NCI-H2171 (cell line): Measurements from ENCODE around the gene MGMT.

Experiments used
- DNase-seq: peaks from one replicate; lab custom pipeline; 2025; lab: John Stamatoyannopoulos, UW

Gene MGMT

GRCh38 chr10:129495256-129495655, 28.2 kb downstream of the MGMT start:
- DNase-seq: no peak

DNA sequence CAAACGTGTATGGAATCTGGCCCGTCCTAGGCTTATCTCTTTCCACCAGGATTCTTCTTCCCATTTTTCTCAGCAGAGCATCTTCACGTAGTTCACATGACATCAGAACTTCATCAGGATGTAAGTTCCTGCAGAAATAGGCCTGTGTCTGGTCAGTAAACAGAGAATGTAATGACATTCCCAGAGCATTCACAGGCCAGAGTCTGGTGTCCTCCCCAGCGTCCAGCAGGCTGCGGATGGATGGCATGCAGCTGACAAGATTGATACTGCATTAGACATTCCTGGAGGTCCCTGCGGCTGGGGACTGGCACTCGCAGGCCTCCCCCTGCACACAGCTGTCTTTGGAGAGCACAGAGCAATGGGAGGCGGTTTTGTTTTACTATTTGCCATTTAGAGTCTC, 28.7 kb downstream of the MGMT start:
- no peak for DNase-seq

GRCh38 chr10:129497013-129497412, 30.0 kb downstream of the MGMT start:
- DNase-seq: no peak

GRCh38 chr10:129498680-129499079, 31.6 kb downstream of the MGMT start:
- no peak for DNase-seq

GRCh38 chr10:129500617-129501339, 33.7 kb downstream of the MGMT start:
- no peak for DNase-seq

DNA sequence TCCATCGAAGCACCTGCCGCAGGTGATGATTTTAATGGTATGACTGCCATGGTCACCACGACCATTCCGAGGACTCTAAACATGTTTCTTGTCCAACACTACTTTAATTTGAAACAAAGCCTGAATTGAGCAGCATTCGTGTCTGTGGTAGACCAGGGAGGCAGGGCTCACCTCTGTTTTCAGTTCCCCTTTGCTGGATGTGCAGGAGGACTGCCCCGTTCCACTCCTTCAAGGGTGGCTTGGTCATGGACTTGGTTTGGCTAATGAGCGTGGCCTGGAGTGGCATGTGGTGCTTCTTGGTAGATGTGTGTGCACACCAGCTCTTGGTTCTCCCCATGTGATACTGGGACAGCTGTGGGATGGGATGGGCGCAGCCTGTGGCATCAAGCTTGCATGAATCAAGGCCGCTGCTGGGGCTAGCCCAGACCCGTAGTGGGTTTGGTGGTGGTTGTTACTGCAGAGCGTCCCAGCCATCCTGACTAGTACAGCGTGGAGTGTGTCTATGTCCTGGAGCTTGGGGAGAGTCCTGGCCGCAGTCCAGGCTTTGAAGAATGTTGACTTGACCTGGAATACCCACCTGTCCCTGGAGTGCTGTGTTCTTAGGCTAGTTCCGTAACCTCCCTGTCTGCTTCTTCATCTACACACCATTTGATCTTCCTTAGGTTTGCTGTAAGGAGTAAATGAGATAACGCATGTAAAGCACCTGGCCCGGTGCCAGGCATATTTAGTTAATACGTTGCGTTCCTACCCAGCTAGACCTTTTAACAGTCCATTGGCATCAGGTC, 34.8 kb downstream of the MGMT start:
- DNase-seq: no peak

- no peak for DNase-seq
Observed at GRCh38 chr10:129502448-129502847, 35.4 kb downstream of the MGMT start.

- no peak for DNase-seq
Observed at GRCh38 chr10:129505500-129506075, 38.5 kb downstream of the MGMT start.

GRCh38 chr10:129506101-129506797, 39.2 kb downstream of the MGMT start:
- DNase-seq: no peak

DNA sequence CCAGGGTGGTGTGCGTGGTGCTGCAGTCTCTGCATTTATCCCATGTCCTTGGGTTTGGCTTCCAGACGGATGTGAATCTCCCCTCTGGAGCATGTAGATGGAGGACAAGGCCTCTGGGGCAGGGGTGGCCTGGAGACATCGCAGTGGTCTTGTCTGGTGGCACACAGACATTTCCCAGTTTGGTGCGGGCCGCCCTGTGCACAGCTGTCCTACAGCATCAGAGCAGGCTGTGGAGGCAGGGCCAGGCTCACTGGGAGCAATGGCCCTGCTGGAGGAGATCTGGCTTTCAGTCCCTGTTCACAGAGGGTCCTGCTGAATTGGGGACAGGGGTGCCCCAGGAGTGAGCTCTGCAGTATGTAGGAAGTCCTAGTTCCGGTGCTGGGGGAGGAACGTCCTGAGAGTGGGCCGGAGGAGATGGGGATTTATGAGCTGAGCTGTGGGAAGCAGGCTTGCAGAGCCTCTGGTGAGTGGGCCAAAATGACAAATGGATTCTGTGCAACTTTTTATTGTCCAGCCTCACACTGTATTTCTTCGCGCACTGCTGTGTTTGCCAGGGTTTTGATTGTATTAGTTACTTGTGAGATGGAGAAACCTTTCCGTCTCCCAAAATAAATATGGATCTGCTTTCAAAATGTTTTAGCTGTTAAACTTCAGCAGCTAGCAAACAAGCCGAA, 40.3 kb downstream of the MGMT start:
- no peak for DNase-seq

GRCh38 chr10:129509155-129509554, 42.1 kb downstream of the MGMT start:
- no peak for DNase-seq

- no peak for DNase-seq
Observed at GRCh38 chr10:129509835-129510234, 42.8 kb downstream of the MGMT start.

GRCh38 chr10:129511086-129511485, 44.0 kb downstream of the MGMT start:
- DNase-seq: no peak

GRCh38 chr10:129511758-129512157, 44.7 kb downstream of the MGMT start:
- DNase-seq: no peak

- no peak for DNase-seq
Observed at GRCh38 chr10:129513312-129513711, 46.3 kb downstream of the MGMT start.

GRCh38 chr10:129514568-129515451, 47.8 kb downstream of the MGMT start:
- no peak for DNase-seq

DNA sequence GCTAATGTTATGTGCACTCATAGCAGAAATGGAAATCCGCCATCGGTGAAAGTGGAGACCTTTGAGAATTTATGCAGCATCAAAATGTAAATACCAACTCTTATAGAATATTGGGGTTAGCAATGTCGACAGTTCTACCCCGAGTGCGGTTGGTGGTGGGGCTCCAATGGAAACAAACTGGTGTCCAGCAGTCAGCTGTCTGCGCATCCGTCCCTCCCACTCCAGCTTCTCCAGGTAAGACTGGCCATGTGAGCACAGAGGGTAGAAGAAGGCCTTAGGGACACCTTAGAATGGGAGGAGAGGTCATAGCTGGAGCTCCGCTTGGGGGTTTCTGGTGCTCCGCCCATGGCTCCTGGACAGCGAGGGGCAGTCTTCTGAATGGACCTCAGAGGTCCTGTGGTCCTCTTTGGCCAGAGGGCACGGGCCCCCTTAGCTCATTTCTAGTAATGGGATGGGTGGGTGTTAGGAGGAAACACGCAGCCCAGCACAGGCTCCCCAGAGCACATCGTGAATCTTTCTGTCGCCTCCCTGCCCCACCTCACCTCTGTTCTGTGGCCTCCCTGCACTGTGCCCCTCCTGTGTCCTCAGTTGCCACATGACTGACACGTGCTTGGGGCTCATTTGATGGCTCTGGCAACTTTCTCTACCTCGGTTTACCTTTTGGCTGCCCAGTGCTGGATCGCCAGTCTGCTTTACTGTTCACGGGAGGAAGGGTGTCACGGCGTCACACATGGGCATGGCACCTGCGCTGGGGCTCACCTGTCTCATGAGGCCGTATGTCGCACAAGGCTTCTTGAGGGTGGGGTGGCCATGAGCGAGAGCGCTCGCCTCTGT, 50.0 kb downstream of the MGMT start:
- DNase-seq: no peak

DNA sequence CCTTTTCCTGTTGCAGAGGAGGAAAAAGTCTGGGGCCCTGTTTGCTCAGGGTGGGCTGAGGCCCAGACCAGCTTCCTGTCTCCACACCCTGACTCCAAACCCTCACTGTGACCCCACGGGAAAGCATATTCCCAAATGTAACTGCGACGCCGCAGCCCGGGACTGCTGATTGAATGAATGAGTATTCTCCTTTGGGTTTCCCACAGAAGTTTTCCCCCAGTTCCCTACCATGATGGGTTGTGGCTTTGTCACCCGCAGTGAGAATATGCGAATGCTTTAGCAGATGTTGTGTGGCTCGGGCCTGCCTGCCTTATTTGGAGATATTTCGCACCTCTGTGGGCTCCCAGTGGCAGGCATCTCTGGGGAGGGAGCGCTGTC, 50.6 kb downstream of the MGMT start:
- DNase-seq: no peak

GRCh38 chr10:129518793-129519192, 51.8 kb downstream of the MGMT start:
- no peak for DNase-seq

DNA sequence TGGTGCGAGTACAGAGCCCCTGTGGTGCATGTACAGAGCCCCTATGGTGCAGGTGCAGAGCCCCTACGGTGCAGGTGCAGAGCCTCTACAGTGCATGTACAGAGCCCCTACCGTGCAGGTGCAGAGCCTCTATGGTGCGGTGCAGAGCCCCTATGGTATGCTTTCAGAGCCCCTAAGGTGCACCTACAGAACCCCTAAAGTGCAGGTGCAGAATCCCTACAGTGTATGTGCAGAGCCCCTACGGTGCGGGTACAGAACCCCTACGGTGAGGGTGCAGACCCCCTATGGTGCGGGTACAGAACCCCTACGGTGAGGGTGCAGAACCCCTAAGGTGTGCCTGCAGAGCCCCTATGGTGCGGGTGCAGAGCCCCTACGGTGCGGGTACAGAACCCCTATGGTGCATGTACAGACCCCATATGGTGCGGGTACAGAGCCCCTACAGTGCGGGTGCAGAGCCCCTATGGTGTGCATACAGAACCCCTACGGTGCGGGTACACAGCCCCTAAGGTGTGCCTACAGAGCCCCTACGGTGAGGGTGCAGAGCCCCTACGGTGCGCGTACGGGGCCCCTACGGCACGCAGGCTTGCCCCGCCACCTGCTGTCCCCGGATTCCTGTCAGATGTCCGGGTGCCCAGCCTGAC, 53.5 kb downstream of the MGMT start:
- no peak for DNase-seq
